Activated CD8-positive, alpha-beta memory T cell treated with anti-CD3 and anti-CD28 coated beads for 4 hours (primary cell): ENCODE results near the gene CDKAL1.

Experiments used
- DNase-seq, 2 donors: peaks; one replicate each; pipeline ENCODE4 v3.0.0-alpha.2; 2020; ENCODE audit warnings: low read depth in 2 of 2

CDKAL1 gene

DNA sequence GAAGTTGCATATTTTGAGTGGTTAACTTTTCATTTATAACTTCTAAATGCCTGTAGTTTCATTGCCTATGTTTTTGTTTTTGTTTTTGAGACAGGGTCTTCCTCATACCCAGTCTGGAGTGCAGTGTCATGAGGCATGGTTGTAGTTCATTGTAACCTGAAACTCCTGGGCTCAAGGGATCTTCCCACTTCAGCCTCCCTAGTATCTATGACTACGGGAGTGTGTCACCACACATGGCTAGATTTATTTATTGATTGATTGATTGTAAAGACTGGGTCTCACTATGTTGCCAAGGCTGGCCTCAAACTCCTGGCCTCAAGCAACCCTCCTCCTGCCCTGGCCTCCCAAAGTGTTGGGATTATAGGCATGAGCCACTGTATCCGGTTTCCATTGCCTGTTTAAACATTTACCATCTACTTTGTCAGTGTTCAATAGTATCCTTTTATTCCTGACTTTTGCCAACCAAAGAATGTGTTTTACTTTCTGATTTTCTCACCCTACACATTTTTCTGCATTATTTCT is 144.6 kb downstream of the CDKAL1 start:
- no peak for DNase-seq

DNA sequence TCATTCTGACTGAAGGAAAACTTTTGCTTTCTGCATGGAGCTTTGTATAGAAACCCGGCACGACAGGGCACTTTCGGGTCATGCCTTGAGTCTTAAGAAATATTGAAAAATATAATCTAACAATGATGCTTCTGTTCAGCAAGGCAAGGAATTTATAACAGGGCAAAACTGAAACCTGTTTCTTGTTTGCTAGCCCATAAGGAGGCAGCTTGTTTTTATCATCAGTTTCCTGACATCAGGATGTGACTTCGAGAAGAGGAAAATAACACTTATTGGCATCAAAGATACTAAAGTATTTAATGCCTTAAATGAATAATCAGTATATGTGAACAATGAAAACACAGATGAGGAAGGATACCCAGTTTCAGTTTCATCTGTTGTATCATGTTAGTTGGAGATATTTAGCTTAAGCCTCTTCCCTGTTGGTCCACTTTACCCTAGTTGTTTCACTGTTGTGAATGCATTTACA is 146.5 kb downstream of the CDKAL1 start:
- DNase-seq, result no peak

DNA sequence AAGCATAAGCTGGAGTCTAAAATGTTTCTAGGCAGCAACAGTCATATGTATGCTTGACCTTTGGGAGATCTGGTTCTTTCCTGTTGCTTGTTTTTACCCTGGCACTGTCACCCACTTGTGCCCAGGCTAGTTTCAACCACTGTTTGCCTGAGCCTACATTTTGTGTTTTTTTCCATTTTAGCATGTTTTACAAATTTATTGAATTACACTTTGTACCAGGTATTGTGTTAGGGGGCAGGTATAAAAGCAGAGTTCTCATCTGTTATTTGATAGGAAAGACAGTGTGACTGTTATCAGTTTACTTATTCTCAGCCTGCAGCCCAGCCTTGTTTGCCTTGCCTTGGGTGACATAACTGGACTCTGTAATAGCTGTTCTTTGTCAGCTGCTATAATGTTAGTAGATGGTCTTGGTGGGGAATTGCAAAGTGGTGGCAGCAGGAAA is 147.0 kb downstream of the CDKAL1 start:
- DNase-seq, result no peak

DNA sequence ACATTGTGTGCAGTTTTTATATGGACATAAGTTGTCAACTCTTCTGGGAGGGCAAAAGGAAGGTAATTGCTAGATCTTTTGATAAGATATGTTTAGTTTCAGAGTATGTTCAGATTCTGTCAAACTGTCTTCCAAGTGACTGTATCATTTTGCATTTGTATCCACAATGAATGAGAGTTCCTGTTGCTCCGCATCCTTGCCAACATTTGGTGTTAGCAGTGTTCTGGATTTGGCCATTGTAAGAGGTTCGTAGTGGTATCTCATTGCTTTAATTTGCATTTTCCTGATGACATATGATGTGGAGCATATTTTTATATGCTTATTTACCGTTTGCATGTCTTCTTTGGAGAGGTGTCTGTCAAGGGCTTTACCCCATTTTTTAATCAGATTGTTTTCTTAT is 150.2 kb downstream of the CDKAL1 start:
- no peak for DNase-seq

GRCh38 chr6:20686142-20686541 is 151.9 kb downstream of the CDKAL1 start:
- no peak for DNase-seq

- DNase-seq, result no peak
These were observed 153.2 kb downstream of the CDKAL1 start for GRCh38 chr6:20687494-20687893.

- DNase-seq, result no peak
These were observed 154.6 kb downstream of the CDKAL1 start for GRCh38 chr6:20688710-20689500.

DNA sequence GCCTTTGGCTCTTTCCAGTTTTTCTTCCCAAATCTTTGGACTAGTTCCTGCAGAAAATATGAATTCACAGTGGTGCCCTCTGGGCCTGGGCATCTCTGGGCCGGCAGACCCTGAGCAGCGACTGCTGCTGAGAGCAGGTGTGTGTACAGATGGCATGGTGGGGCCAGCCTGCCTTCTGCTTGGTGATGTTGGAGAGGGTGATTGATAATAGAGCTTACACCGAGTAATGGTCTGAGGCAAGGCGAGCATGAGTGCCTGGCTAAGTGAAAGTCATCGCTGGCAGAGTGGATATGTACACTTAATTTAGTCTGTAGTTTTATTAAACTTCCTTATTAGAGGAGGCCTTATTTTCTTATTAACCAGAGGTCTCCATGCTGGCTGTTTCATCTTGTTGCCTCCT is 156.9 kb downstream of the CDKAL1 start:
- no peak for DNase-seq

GRCh38 chr6:20692023-20692422 is 157.8 kb downstream of the CDKAL1 start:
- DNase-seq, result no peak

DNA sequence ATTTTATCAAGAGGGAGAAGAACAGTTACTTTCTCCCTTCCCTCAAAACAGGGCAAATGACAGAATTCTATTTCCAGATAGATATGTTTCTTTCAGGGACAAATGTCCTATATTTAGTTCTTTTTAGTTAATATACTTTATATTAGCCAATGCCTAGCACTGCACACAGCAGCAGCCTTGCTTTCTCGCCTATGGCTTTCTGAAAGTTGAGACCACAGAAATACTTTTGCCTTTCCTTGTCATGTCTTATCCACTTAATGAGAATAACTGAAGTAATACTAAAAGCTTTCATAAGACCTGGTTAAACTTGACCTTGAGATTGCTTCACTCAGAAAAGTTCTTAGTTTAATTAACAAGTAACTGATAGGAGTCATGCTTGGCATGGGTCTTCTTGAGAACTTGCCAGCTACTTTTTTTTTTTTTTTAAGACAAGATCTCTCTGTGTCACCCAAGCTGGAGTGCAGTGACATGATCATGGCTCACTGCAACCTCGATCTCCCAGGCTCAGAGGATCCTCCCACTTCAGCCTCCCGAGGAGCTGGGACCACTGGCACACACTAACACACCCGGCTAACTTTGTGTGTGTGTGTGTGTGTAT is 159.3 kb downstream of the CDKAL1 start:
- no peak for DNase-seq

DNA sequence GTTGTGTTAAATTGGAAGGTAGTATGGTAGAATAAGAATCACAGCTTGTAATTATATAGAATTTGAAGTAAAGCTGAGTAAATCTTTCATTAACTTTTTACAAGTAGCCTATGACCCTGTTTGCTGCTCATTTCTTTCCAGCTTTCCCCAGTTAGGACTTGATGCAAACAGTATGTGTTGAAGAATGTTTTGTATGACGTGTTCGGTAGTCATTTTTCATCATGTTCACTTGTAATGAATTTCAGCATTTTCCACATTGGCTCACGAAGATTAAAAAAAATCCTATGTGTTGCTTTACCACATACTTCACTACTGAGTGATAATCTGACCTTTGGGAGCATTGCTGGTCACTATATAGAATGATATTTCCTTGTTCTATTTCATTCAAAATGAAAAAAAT is 162.4 kb downstream of the CDKAL1 start:
- DNase-seq, result no peak

DNA sequence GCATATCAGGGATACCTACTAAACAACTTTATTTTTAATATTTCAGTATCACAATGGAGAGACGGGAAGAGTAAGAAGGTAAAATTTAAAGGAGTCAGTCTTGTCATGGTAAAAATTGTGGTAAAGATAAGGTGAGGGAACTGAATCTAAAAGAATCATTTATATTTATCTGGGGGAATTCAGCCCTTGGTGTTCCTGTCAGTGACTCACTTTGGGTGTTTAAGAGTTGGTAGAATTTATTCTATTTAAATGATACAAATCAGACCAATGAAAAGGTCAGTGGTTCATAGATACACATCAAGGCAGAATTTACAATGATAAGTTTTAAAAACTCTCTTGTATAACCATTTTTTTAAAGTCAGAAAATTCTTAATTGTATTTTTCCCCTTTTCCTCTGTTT is 164.4 kb downstream of the CDKAL1 start:
- no peak for DNase-seq

DNA sequence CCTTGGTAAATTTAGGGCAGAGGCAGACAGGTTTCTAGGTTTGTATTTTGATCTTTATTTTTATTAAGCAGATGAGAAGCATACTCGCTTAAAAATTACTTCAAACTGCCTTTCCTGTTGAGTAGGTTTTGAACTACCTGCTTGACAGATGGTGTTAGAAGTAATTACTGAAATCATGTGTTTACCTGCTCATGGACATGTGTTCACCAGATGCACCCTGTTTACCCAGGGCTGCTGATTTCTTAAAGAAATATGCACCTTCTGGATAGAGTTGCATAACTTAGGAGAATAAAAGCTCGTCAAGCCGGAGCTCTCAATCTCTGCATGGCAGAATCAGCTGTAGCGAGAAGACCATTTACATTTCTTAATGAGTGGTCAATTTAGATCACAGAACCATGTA is 165.1 kb downstream of the CDKAL1 start:
- no peak for DNase-seq

GRCh38 chr6:20700375-20700774 is 166.1 kb downstream of the CDKAL1 start:
- no peak for DNase-seq

DNA sequence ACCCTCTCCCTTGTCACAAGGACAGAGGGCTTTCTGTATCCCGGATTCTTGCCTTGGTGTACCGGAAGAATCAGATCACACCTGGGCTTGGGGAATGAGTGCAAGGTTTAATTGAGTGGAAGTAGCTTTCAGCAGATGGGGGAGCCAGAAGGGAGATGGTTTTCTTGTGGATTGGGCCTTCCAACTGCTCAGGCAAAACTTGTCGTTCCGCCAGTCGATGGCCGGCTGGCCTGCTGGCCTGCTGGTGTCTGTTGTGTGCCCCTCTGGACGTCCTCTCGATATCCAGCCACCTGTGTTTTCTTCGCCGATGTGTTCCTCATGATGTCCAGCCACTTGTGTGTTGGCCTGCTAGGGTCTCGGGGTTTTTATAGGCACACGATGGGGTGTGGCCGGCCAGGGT is 168.1 kb downstream of the CDKAL1 start:
- no peak for DNase-seq

DNA sequence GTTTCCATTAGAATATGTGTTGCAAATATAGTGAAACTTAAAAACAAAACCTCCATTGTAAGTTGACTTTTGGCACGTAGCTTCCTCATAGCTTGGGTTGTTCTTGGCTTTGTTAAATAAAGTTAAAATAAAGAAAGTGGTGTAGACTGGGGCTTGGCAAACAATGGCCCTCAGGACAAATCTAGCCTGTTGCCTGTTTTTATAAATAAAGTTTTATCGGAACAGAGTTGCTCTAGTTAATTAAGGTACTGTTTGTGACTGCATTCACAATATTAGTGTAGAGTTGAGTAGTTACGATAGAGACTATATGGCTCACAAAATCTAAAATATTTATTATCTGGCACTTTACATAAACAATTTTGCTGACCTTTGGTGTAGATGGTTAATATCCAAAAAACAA is 168.8 kb downstream of the CDKAL1 start:
- DNase-seq, result no peak

DNA sequence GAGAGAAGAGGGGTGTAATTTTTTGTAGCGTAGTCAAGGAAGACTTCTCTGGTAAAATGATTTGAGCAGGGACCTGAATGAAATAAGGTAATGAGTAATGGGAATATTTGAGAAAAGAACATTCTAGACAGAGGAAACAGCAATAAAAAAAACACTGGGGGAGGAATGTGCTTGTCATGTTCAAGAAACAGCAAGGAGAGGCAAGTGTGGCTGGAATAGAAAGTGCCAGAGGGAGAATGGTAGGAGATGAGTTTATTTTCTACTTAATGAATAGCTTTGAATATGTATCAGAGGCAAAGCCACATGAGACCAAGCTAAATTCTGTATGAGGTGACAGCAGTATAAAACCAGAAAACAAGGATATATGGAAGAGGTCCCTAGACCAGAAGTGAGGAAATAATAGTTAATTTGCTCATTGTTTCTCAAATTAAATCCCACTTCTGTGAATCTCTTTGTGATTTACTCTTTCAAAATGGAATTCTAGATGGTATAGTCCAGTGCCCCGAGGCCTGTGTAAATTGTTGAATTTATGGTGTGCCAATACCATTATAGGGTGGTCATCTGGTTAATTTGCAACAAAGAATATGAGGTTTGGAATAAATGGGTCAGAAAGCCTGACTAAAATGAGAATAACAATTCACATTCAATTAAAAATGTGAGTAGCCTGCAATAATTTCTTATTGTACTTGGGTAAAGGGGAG is 170.2 kb downstream of the CDKAL1 start:
- DNase-seq, result no peak

GRCh38 chr6:20705741-20706140 is 171.5 kb downstream of the CDKAL1 start:
- no peak for DNase-seq

- no peak for DNase-seq
These were observed 172.1 kb downstream of the CDKAL1 start for GRCh38 chr6:20706238-20706938.

DNA sequence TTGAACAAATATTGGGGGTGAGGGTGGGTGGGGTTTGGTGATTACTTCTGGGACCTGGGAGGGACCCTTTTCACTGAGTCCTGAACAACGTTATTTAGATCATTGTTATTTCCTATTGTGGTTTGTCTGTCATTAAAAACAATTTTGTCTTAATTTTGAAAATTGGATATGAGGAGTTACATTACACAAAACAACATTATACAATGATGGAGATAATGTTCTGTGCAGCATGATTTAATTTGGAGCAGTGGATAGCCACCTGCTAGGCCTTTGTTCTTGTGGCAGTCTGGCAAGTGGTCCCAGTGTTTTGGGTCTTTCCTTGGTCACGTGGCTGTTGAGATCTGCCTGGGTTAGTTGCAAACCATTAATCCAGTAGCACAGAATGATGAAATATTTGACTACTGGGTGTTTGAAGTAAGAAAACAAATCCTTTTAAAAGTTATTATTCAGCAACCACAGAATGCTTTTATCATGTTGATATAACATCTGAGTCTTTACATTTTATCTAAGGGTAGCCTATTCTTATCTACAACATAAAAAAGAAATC is 172.8 kb downstream of the CDKAL1 start:
- DNase-seq, result no peak

GRCh38 chr6:20707870-20708269 is 173.6 kb downstream of the CDKAL1 start:
- no peak for DNase-seq
